Stimulated activated CD4-positive, alpha-beta T cell treated with anti-CD3 and anti-CD28 coated beads, TNF-alpha, amount 100 ng/mL, for 1 hour (primary cell): ENCODE measurements around the gene DTX1.

Source experiments
- DNase-seq, 3 donors: peaks; one replicate each; pipeline ENCODE4 v3.0.0-alpha.2; 2020; ENCODE audit warnings: low read depth in 3 of 3, low spot score in 1 of 3

DTX1 gene

DNA sequence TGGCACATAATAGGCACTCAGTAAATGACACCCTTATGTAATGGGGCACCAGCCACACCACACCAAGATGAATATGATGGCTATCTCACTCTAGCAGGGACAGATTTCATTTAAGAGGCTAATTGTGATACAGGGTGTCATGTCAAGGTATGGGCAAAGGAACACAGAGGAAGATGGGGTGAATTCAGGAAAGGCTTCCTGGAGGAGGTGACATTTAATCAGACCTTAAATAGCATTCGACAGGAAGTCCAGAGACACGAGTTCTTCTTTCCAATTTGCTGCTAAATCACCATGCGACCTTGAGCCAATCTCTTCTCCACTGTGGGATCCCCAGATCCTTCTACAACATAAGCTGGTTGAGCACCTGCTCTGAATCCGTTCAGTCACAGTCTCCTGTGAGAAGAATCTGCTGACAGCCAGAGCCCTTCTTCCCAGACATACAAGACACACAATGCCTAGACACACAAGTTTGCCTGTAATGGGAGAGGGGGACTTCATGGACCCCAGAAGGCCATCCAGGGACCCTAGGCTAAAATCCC, 1.5 kb upstream of the DTX1 start:
- DNase-seq, result no peak

- no peak for DNase-seq
These were observed 743 bp upstream of the DTX1 start for GRCh38 chr12:113055594-113056380.

DNA sequence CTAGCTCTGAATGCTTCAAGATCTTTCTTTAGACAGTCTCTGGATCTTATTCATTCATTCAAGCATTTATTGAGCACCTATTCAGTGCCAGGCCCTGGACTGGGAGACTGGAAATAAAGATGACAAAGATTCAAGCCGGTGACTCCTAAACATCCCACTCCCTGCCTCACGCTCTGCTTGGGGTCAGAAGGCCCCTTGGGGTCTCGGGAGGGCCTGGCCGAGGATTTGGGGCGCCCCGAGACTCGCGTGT, 224 bp upstream of the DTX1 start:
- no peak for DNase-seq

DNA sequence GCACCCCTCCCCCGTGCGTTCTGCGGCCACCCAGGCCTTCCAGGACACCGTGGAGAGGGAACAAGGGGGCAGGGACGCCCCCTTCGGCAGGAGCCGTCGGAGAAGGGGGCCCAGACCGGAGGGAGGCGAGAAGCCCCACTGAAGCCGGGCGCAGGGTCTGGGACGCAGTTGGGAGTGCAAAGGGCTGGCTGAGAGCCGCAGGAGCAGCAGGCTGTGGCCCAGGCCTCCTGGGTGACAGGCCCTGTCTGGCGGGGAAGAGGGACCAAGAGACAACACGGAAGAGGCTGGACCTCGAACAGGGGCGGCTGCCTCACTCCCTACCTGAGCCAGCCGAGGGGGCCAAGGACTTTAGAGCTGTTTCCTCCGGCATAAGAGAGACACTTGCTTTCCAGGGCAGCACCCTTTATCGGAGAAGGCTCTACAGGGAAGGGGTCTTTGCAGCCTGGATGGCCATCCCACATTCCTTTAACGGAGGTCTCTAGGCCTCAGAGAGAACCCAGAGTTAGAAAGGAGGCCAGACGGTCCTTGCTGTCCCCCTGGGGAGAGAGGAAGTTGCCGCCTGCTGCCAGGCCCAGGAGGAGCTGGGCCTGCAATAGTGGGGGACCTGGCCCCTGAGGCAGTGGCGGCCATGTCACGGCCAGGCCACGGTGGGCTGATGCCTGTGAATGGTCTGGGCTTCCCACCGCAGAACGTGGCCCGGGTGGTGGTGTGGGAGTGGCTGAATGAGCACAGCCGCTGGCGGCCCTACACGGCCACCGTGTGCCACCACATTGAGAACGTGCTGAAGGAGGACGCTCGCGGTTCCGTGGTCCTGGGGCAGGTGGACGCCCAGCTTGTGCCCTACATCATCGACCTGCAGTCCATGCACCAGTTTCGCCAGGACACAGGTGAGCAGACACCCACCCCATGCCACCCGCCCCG, 1.3 kb downstream of the DTX1 start:
- no peak for DNase-seq

DNA sequence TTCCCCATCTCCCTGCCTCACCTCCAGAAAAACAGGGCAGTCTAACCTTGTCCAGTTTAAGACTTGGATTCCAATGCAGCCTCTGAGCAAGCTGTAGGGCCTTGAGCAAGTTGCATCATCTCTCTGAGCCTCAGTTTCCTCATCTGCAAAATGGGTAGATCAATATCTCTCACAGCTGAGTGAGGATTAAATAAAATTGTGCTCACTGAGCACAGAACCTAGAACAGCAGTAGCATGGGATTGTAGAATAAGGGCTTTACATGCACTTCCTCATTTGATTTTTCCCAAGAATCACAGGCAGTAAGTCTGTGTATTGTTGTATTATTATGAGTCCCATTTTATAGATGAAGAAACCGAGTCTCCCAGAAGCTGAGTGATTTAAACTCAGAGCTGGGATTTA, 2.0 kb downstream of the DTX1 start:
- no peak for DNase-seq

- DNase-seq, result no peak
These were observed 2.6 kb downstream of the DTX1 start for GRCh38 chr12:113059071-113059595.

- DNase-seq, result no peak
These were observed 3.9 kb downstream of the DTX1 start for GRCh38 chr12:113060336-113060960.

GRCh38 chr12:113061061-113061694, 4.6 kb downstream of the DTX1 start:
- no peak for DNase-seq

DNA sequence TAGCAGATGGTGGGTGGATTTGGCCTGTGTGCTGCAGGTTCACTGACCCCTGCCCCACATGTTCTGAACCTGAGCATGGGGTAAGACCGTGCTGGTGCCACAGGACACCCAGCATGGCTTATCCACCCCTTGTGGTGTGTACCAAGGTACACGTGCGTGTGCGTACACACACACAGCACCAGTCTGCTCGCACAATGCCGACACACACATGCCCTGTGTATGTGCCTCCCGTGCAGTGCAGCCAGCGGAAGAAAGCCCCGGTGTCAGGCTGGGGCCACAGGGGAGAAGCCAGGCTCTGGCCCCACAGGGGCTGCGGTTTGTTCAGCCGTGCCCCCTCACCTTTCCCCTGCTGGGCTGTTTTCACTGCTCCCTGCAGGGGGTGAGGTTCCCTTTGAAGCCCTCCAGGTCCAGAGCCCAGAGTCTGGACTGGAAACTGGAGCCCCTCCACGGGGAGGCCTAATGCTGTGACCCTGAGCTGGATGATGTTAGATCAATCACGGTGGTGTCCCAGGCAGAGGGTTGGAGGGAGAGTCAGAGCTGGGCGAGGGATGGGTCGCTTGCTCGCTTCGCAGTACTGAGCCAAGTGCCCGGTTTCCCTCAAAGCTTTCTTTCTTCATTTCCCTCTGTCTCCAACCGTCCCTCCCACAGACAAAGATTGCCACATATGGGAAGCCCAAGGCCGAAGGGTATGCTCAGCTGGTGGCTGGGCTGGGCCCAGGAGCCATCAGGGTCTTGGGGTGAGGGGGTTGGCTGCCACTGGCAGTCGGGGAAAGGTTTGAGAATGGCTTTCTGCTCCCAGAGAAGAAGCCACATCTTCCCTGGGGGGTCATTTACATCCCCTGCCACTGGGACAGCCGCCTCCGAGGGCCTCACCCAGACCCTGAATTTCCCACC, 6.2 kb downstream of the DTX1 start:
- no peak for DNase-seq

DNA sequence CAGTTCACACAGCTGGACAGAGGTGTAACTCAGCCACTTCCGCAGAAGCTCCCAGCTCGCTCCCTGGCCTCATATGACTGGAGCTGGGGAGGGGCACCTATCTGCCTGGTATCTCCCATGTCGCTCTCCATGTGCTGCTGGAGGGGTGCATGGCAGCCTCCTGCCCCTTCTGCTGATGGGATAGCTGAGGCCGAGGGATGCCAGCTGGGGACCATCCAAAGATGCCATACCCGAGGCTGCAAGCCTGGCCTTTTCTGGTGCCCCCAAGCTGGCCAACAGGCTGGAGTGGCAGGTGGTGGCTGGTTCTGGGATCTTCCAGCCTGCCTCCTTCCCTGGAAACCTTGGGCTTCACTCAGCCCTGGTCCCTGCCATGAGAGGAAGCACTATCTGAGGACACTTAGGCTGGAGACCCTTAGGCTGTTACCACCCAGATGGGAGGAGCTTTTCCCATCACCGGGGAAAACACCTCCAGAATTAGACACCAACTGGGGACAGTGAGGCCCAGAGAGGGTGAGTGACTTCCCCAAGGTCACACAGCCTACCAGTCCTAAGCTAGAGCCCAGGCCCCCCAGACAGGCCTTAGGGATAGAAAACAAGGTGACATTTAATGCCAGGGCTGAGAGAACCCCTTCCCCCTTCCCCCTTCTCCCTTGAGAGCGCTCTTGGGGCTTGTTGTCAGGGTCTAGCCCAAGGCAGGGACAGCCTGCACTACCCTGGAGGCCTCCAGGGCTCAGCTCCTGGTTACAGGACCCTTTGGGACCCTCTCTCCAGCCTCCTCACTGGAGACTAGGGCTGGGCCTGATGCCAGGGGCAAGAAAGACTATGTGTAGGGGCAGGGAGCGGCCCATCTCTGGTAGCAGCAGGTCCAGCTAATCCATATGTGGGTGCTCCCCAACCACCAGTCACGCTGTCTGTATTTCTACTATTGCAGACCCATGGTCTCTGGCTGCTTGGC, 7.1 kb downstream of the DTX1 start:
- no peak for DNase-seq

DNA sequence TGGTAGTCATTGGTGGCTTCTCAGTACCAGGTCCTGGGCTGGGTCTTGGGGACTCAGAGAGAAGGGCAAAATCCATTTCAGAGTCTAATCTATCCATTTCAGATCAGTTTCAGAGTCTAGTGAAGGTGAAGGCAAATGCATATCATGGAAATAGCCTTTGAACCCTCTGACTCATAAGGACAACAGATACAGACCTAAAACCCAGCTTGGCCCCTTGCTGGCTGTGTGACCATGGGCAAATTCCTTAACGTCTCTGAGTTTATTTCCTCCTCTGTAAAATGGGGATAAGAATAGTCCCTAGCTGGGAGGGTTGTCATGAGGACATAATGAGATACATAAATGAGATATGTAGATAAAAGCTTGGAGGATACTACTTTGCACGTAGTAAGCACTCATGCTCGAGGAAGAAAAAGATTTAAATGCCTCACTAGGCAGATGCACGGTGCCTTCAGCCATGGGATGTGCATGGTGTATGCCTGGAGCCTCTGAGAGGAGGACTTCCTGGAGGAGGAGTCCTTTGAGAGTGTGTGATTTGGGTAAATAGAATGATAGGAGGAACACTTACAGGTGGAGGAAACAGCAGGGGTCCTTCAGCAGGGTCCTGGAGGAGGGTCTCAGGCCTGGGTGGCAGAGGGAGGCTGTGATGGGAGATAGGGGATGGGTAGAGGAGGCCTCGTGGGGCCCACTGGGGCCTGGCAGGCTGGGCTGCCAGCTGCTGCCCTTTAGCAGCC, 8.0 kb downstream of the DTX1 start:
- DNase-seq, result no peak

- no peak for DNase-seq
These were observed 8.8 kb downstream of the DTX1 start for GRCh38 chr12:113065126-113066007.

DNA sequence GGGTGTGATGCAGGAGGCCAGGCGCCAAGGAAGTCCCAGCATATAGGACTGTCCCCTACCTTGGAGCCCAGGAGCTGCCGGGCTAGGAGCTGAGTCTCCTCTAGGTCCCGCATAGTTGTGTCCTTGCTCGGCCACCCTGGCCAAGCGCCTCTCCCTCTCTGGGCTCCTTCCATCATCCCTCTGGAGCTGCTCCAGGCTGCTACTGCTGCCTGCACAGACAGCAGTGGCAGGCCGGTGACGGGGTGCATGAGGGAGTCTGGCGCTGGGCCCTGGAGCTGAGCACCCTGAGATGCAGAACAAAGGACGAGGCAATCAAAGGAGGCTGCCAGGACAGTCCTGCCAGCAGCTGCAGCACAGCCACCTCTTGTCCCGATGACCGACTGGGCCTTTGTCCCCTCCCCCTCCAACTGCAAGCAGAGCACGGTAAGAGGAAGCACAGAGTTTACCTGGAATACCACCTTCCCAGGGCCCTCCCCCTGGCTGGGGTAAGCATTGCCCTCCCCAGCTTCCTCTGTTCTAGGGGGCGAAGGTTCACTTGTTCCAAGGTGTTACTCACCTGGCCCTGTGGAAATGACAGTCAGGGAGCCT, 10.4 kb downstream of the DTX1 start:
- no peak for DNase-seq

GRCh38 chr12:113067987-113068935, 11.7 kb downstream of the DTX1 start:
- no peak for DNase-seq

- DNase-seq, result no peak
These were observed 12.6 kb downstream of the DTX1 start for GRCh38 chr12:113069149-113069548.

DNA sequence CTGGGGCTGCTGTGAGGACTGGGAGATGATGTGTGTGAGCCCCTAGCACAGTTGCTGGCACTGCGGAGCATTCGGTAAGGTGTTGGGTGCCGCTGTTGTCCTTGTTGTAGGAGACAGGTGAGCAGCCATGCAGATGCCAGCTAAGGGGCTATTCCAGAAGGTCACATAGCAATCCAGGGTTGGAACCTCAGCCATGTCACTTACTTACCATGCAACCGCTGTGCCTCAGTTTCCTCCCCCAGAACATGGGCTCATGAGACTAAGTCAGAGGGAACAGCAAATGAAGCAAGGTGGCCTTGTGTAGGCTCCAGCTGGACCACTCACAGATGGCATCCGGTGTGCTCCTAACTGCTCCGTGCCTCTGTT, 13.2 kb downstream of the DTX1 start:
- no peak for DNase-seq
